T-helper 1 cell treated with Interleukin-12 subunit alpha and Interleukin-12 subunit beta and Interleukin-4 antibody, amounts not matched to agents 30 μg/mL and 1 μg/mL, for 36 hours (primary cell): Measurements from ENCODE around the gene ZNF821.
"Not testable (repeated sequence)": the region's sequence is repeated elsewhere in the genome, so short reads cannot be mapped to it uniquely, and the experiment has no call there.

Source experiments
- H3K27ac Mint-ChIP-seq: one replicate; pipeline ENCODE4 v1.8.0; 2021; ENCODE audit warnings: mild to moderate bottlenecking, mixed read lengths
- H3K27me3 Mint-ChIP-seq: one replicate; pipeline ENCODE4 v1.8.0; 2021; ENCODE audit warnings: low read depth, mixed read lengths
- H3K36me3 Mint-ChIP-seq: one replicate; pipeline ENCODE4 v1.8.0; 2021; ENCODE audit warnings: low read depth, mixed read lengths
- H3K4me1 Mint-ChIP-seq: one replicate; pipeline ENCODE4 v1.8.0; 2021; ENCODE audit warnings: low read depth, mixed read lengths
- H3K4me3 Mint-ChIP-seq: one replicate; pipeline ENCODE4 v1.8.0; 2021; ENCODE audit warnings: mild to moderate bottlenecking, moderate library complexity, mixed read lengths
- H3K9me3 Mint-ChIP-seq: one replicate; pipeline ENCODE4 v1.8.0; 2021; ENCODE audit warnings: mixed read lengths

Gene ZNF821

GRCh38 chr16:71893888-71894228, 9.9 kb upstream of the ZNF821 start:
- Mint-ChIP-seq H3K4me1 (peaks cover 9% of the 10 kb centered on the region), H3K36me3 (peaks cover 8% of the 10 kb centered on the region), H3K9me3 (no peaks in the 10 kb centered on the region), H3K27ac (peak overlapping the region; percentile 97), H3K4me3 (peak overlapping the region; percentile 97), H3K27me3 (no peaks in the 10 kb centered on the region)

- H3K4me3 Mint-ChIP-seq: no peak overlapping the region
- H3K4me1 Mint-ChIP-seq: peaks cover 12% of the 10 kb centered on the region
- peaks cover 3% of the 10 kb centered on the region for H3K36me3 Mint-ChIP-seq
- no peak overlapping the region for H3K27ac Mint-ChIP-seq
- H3K9me3 Mint-ChIP-seq: no peaks in the 10 kb centered on the region
- H3K27me3 Mint-ChIP-seq: peaks cover 16% of the 10 kb centered on the region
Observed at GRCh38 chr16:71889147-71889546, 5.2 kb upstream of the ZNF821 start.

GRCh38 chr16:71885261-71885650, 1.3 kb upstream of the ZNF821 start:
- peaks cover 34% of the 10 kb centered on the region for H3K4me1 Mint-ChIP-seq
- H3K27ac Mint-ChIP-seq: peak overlapping the region; percentile 53
- no peaks in the 10 kb centered on the region for H3K9me3 Mint-ChIP-seq

GRCh38 chr16:71883168-71883848, 674 bp downstream of the ZNF821 start:
- H3K4me1 Mint-ChIP-seq: peaks cover 44% of the 10 kb centered on the region
- peak overlapping the region; percentile 83 for H3K4me3 Mint-ChIP-seq
- H3K27me3 Mint-ChIP-seq: peaks cover 16% of the 10 kb centered on the region
- H3K9me3 Mint-ChIP-seq: no peaks in the 10 kb centered on the region
- peak overlapping the region; percentile 49 for H3K27ac Mint-ChIP-seq
- H3K36me3 Mint-ChIP-seq: peaks cover 19% of the 10 kb centered on the region

More at GRCh38 chr16:71885261-71885650, 1.3 kb upstream of the ZNF821 start:
- peak overlapping the region; percentile 94 for H3K4me3 Mint-ChIP-seq
- peaks cover 16% of the 10 kb centered on the region for H3K27me3 Mint-ChIP-seq
- peaks cover 6% of the 10 kb centered on the region for H3K36me3 Mint-ChIP-seq

- Mint-ChIP-seq H3K27ac (peak overlapping the region; percentile 49), H3K4me3 (peak overlapping the region; percentile 83), H3K4me1 (peaks cover 44% of the 10 kb centered on the region), H3K27me3 (peaks cover 16% of the 10 kb centered on the region), H3K36me3 (peaks cover 19% of the 10 kb centered on the region), H3K9me3 (no peaks in the 10 kb centered on the region)
Observed at GRCh38 chr16:71882505-71883167, 1.3 kb downstream of the ZNF821 start.

- no peaks in the 10 kb centered on the region for H3K9me3 Mint-ChIP-seq
- no peak overlapping the region for H3K27ac Mint-ChIP-seq
- H3K36me3 Mint-ChIP-seq: peaks cover 18% of the 10 kb centered on the region
- H3K4me1 Mint-ChIP-seq: peaks cover 41% of the 10 kb centered on the region
- H3K27me3 Mint-ChIP-seq: peaks cover 5% of the 10 kb centered on the region
- H3K4me3 Mint-ChIP-seq: peak overlapping the region; percentile 10
Observed at GRCh38 chr16:71880176-71880575, 3.8 kb downstream of the ZNF821 start.

GRCh38 chr16:71878911-71879310, 5.1 kb downstream of the ZNF821 start:
- peaks cover 34% of the 10 kb centered on the region for H3K4me1 Mint-ChIP-seq
- no peak overlapping the region for H3K27ac Mint-ChIP-seq
- no peaks in the 10 kb centered on the region for H3K9me3 Mint-ChIP-seq
- H3K36me3 Mint-ChIP-seq: peaks cover 17% of the 10 kb centered on the region
- no peaks in the 10 kb centered on the region for H3K27me3 Mint-ChIP-seq
- no peak overlapping the region for H3K4me3 Mint-ChIP-seq

- Mint-ChIP-seq H3K27ac (peak overlapping the region; percentile 64), H3K9me3 (no peaks in the 10 kb centered on the region), H3K4me3 (peak overlapping the region; percentile 1), H3K36me3 (peaks cover 4% of the 10 kb centered on the region), H3K4me1 (peaks cover 13% of the 10 kb centered on the region), H3K27me3 (no peaks in the 10 kb centered on the region)
Observed at GRCh38 chr16:71873199-71873598, 10.8 kb downstream of the ZNF821 start.

GRCh38 chr16:71870818-71871217, 13.2 kb downstream of the ZNF821 start:
- H3K27me3 Mint-ChIP-seq: no peaks in the 10 kb centered on the region
- peaks cover 4% of the 10 kb centered on the region for H3K36me3 Mint-ChIP-seq
- no peak overlapping the region for H3K27ac Mint-ChIP-seq
- H3K4me1 Mint-ChIP-seq: peaks cover 13% of the 10 kb centered on the region
- no peaks in the 10 kb centered on the region for H3K9me3 Mint-ChIP-seq
- no peak overlapping the region for H3K4me3 Mint-ChIP-seq

- Mint-ChIP-seq H3K4me3 (no peak overlapping the region), H3K27me3 (no peaks in the 10 kb centered on the region), H3K36me3 (peaks cover 15% of the 10 kb centered on the region), H3K9me3 (no peaks in the 10 kb centered on the region), H3K4me1 (peaks cover 13% of the 10 kb centered on the region), H3K27ac (no peak overlapping the region)
Observed at GRCh38 chr16:71869089-71869488, 14.9 kb downstream of the ZNF821 start.

- Mint-ChIP-seq H3K36me3 (peaks cover 15% of the 10 kb centered on the region), H3K9me3 (no peaks in the 10 kb centered on the region), H3K4me3 (no peak overlapping the region), H3K4me1 (peaks cover 9% of the 10 kb centered on the region), H3K27ac (no peak overlapping the region), H3K27me3 (no peaks in the 10 kb centered on the region)
Observed at GRCh38 chr16:71867939-71868338, 16.0 kb downstream of the ZNF821 start.

GRCh38 chr16:71867175-71867574, 16.8 kb downstream of the ZNF821 start:
- H3K36me3 Mint-ChIP-seq: peaks cover 15% of the 10 kb centered on the region
- not testable (repeated sequence) for H3K4me1 Mint-ChIP-seq, H3K27me3 Mint-ChIP-seq, H3K9me3 Mint-ChIP-seq, H3K27ac Mint-ChIP-seq, H3K4me3 Mint-ChIP-seq

- H3K4me3 Mint-ChIP-seq: no peak overlapping the region
- H3K27ac Mint-ChIP-seq: no peak overlapping the region
- H3K4me1 Mint-ChIP-seq: peaks cover 1% of the 10 kb centered on the region
- peaks cover 16% of the 10 kb centered on the region for H3K36me3 Mint-ChIP-seq
- no peaks in the 10 kb centered on the region for H3K27me3 Mint-ChIP-seq
- no peaks in the 10 kb centered on the region for H3K9me3 Mint-ChIP-seq
Observed at GRCh38 chr16:71865173-71865863, 18.7 kb downstream of the ZNF821 start.

GRCh38 chr16:71863995-71864394, 20.0 kb downstream of the ZNF821 start:
- Mint-ChIP-seq H3K27ac (no peak overlapping the region), H3K36me3 (peaks cover 15% of the 10 kb centered on the region)

More at GRCh38 chr16:71863995-71864394, 20.0 kb downstream of the ZNF821 start:
- no peaks in the 10 kb centered on the region for H3K9me3 Mint-ChIP-seq
- no peaks in the 10 kb centered on the region for H3K4me1 Mint-ChIP-seq
- H3K27me3 Mint-ChIP-seq: no peaks in the 10 kb centered on the region
- no peak overlapping the region for H3K4me3 Mint-ChIP-seq
